ENCODE measurements around the gene C17orf113.

- no peak for TF ChIP-seq CTCF (IDR thresholded peaks at IDR 0.05; ENCODE audit: poor library complexity)
- TF ChIP-seq EZH2phosphoT487 (IDR thresholded peaks at IDR 0.05; ENCODE audit: low read depth, severe bottlenecking, unreplicated experiment): no peak
These were observed 8.8 kb downstream of the C17orf113 start for GRCh38 chr17:42041619-42042018.
